Body of pancreas (tissue), 4 donors: ENCODE results near the gene CAMK2D. TPM values are rescaled to one million over a fixed set of nuclear protein-coding genes. Genes with fewer than 3 reads are reported as not detected.

Experiments
- ATAC-seq: fragments of 150-250 bp; one replicate; pipeline ENCODE4 v1.9.1; 2016
- DNase-seq, 4 donors: peaks; one replicate each; pipeline ENCODE4 v3.0.0-alpha.2; 2019
- H3K27ac ChIP-seq, 4 donors: fragments of 200-600 bp; sonication (generic); 1 replicate in 3 of 4; 2 replicates in 1 of 4; pipeline versions ENCODE4 v1.5.1 to v1.6.1; 2016 to 2019; ENCODE audit warnings: mild to moderate bottlenecking in 1 of 4, mixed read lengths in 1 of 4, moderate library complexity in 1 of 4
- H3K27me3 ChIP-seq, 2 donors: fragments of 200-600 bp; sonication (generic); one replicate each; pipeline ENCODE4 v1.6.0; 2016; ENCODE audit warnings: mild to moderate bottlenecking in 1 of 2
- H3K36me3 ChIP-seq, 2 donors: fragments of 200-600 bp; sonication (generic); replicated peaks in 1 of 2; 2 replicates each; pipeline ENCODE4 v1.5.1; 2016; ENCODE audit warnings: low read depth in 2 of 2; ENCODE audit not compliant: insufficient read depth in 1 of 2
- H3K4me1 ChIP-seq: fragments of 200-600 bp; sonication (generic); one replicate; pipeline ENCODE4 v1.6.0; 2016
- H3K4me3 ChIP-seq, 2 donors: fragments of 200-600 bp; sonication (generic); 1 replicate in 1 of 2; 2 replicates in 1 of 2; pipeline ENCODE4 v1.5.1; 2016 to 2019
- H3K9me3 ChIP-seq, 3 donors: fragments of 200-600 bp; sonication (generic); 1 replicate in 2 of 3; 2 replicates in 1 of 3; pipeline ENCODE4 v1.5.1; 2016
- CTCF ChIP-seq, 7 experiments: fragments of 450-650 bp in 4 of 7; fragments of 200-600 bp in 3 of 7; sonication (generic) in 3 of 7; IDR thresholded peaks; one replicate each; pipeline ENCODE4 v1.5.1; 2016 to 2019; ENCODE audit warnings: antibody characterized with exemption in 7 of 7
- POLR2A ChIP-seq, 3 donors: fragments of 450-650 bp; IDR thresholded peaks; one replicate each; pipeline ENCODE4 v1.6.1; 2016; ENCODE audit warnings: antibody characterized with exemption in 3 of 3, mild to moderate bottlenecking in 2 of 3
- WGBS, 2 donors: methylation state at CpG; one replicate each; pipeline ENCODE4 v1.1.5; 2017; 5-methylcytosine and 5-hydroxymethylcytosine counted together
- intact Hi-C: fragments of 100-400 bp; cut with DNase I; formaldehyde crosslinking; loops from one replicate; pipeline ENCODE4 v1.15.1; 2023
- total RNA-seq, 2 donors: library from RNA; depleted of rRNA; stranded (reverse); fragments of >200 nt; gene quantifications; one replicate each; pipeline ENCODE4 v1.1.0, GENCODE V29; 2016

CAMK2D gene
- total RNA-seq, 2 donors from 2014 or later, result 25.7 to 29.3 TPM

- no peak overlapping the region for H3K4me3 ChIP-seq
- ATAC-seq (no peak), DNase-seq (no peak)
- no peaks in the 10 kb centered on the region for H3K27me3 ChIP-seq
- no peak overlapping the region for H3K27ac ChIP-seq
- TF ChIP-seq POLR2A (IDR thresholded peaks at IDR 0.05) (no peak), CTCF (IDR thresholded peaks at IDR 0.05) (no peak)
- H3K4me1 ChIP-seq, result no peaks in the 10 kb centered on the region
- whole genome bisulfite sequencing, 2 donors, result 88 to 100% methylated on average over 1 of the region's 1 CpG
- no peaks in the 10 kb centered on the region for H3K9me3 ChIP-seq
- intact Hi-C loops, result no loop called here
- H3K36me3 ChIP-seq, result no peaks in the 10 kb centered on the region
Measured at GRCh38 chr4:113607998-113608397, 153.5 kb downstream of the CAMK2D start.

GRCh38 chr4:113607147-113607720, 154.3 kb downstream of the CAMK2D start:
- Histone ChIP-seq H3K36me3 (no peaks in the 10 kb centered on the region), H3K4me3 (no peak overlapping the region), H3K27me3 (no peaks in the 10 kb centered on the region), H3K27ac (no peak overlapping the region), H3K4me1 (no peaks in the 10 kb centered on the region), H3K9me3 (no peaks in the 10 kb centered on the region)
- TF ChIP-seq CTCF (IDR thresholded peaks at IDR 0.05), result no peak
- TF ChIP-seq POLR2A (IDR thresholded peaks at IDR 0.05), result no peak
- ATAC-seq, result no peak
- 95 to 98% methylated on average over 9 of the region's 9 CpGs for WGBS, 2 donors
- intact Hi-C loops, result no loop called here
- no peak for DNase-seq

- intact Hi-C loops, result no loop called here
- TF ChIP-seq CTCF (IDR thresholded peaks at IDR 0.05) (no peak), POLR2A (IDR thresholded peaks at IDR 0.05) (no peak)
- H3K9me3 ChIP-seq, result no peaks in the 10 kb centered on the region
- no peak overlapping the region for H3K4me3 ChIP-seq
- no peak for DNase-seq
- H3K36me3 ChIP-seq, result no peaks in the 10 kb centered on the region
- H3K4me1 ChIP-seq, result no peaks in the 10 kb centered on the region
- 92 to 96% methylated on average over 2 of the region's 2 CpGs for WGBS, 2 donors
- no peaks in the 10 kb centered on the region for H3K27me3 ChIP-seq
- no peak for ATAC-seq
- H3K27ac ChIP-seq, result no peak overlapping the region
Measured at GRCh38 chr4:113604955-113605354, 156.6 kb downstream of the CAMK2D start.

DNA sequence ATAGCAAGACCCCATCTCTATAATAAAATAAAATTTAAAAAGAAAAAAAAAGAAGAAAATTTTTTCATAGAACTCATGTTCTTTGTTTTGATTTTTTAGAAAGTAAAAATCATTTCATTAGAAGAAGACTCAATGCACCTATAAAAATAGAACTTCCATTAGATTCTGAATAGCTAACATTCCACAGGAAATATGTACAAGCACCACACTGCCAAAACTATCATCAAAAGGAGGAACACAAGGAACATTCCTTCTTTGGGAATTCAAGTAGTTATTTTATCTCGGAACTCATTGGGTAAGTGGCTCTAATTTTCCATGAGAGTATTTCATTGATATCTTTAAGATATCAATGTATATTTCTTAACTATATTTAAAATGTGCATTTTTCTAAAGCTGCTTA, 157.6 kb downstream of the CAMK2D start:
- TF ChIP-seq CTCF (IDR thresholded peaks at IDR 0.05), result no peak
- TF ChIP-seq POLR2A (IDR thresholded peaks at IDR 0.05), result no peak
- no peak overlapping the region for H3K27ac ChIP-seq
- DNase-seq (no peak), ATAC-seq (no peak)
- H3K27me3 ChIP-seq, result no peaks in the 10 kb centered on the region
- no peak overlapping the region for H3K4me3 ChIP-seq
- 80 to 86% methylated on average over 1 of the region's 1 CpG for WGBS, 2 donors
- no peaks in the 10 kb centered on the region for H3K4me1 ChIP-seq
- intact Hi-C loops, result no loop called here
- H3K9me3 ChIP-seq, result no peaks in the 10 kb centered on the region
- no peaks in the 10 kb centered on the region for H3K36me3 ChIP-seq

DNA sequence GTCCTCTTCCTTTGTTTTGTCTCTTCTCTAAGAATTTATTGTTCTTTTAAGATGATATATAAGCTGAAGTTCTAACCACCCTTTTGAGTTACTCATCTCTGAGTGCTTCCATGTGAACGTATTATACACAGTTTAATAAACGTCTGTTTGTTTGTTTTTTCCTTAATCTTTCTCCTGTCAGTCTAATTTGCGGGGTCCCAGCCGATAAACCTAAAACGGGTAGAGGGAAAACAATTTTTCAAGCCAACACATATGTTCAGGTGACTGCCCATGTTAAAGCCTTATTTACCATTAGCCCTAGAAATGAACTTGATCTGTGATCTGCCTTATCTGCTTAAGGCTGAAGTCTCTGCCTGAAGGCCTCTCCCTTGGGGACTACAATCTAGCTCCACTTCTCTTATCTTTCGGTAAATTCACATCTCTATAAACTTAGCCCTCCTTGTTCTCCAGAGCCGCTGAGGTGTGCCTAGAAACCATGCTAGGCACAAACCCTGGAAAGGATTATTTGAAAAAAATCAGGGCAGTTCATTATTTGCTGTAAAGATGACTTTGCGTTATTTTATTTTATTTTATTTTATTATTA, 158.8 kb downstream of the CAMK2D start:
- intact Hi-C loops, result no loop called here
- DNase-seq (no peak), ATAC-seq (no peak)
- Histone ChIP-seq H3K27ac (no peak overlapping the region), H3K27me3 (no peaks in the 10 kb centered on the region), H3K36me3 (no peaks in the 10 kb centered on the region), H3K9me3 (no peaks in the 10 kb centered on the region), H3K4me3 (no peak overlapping the region), H3K4me1 (no peaks in the 10 kb centered on the region)
- WGBS, 2 donors, result 81 to 84% methylated on average over 8 of the region's 8 CpGs
- no peak for TF ChIP-seq POLR2A (IDR thresholded peaks at IDR 0.05)
- no peak for TF ChIP-seq CTCF (IDR thresholded peaks at IDR 0.05)
